Panc1 (cell line): ENCODE measurements around the gene CNTNAP1. TPM values are rescaled to one million over a fixed set of nuclear protein-coding genes. Genes with fewer than 3 reads are reported as not detected.

ENCODE experiments used
- ATAC-seq: fragments of 200-7000 bp; cut with Tn5 transposase; 2 replicates; pipeline ENCODE4 v1.9.1; 2020; ENCODE audit warnings: mild to moderate bottlenecking, moderate library complexity
- BruUV-seq: library from RNA; stranded (reverse); fragments of 400-500 nt; replicated peaks from 2 replicates; lab custom pipeline; 2021; lab: Mats Ljungman, UMichigan
- CTCF ChIA-PET: fragments of 300-600 bp; sonication (Branson Sonifier 250); formaldehyde crosslinking; loops from one replicate; lab custom pipeline; 2022; ENCODE audit warnings: antibody characterized with exemption; lab: Charles Lee
- POLR2A ChIA-PET: fragments of 300-600 bp; sonication (Branson Sonifier 250); formaldehyde crosslinking; loops from one replicate; lab custom pipeline; 2022; ENCODE audit warnings: antibody characterized with exemption; lab: Charles Lee
- DNase-seq: peaks from one replicate; pipeline ENCODE4 v3.0.0-alpha.2; 2010; ENCODE audit warnings: low read depth, low spot score
- H3K27ac ChIP-seq: 2 replicates; pipeline ENCODE4 v1.5.1; 2011; ENCODE audit warnings: mild to moderate bottlenecking, low read length, inconsistent platforms
- H3K27me3 ChIP-seq: fragments of 200-500 bp; sonication (Bioruptor generic); 2 replicates; pipeline ENCODE4 v1.6.0; 2014; ENCODE audit warnings: low read length, inconsistent platforms; ENCODE audit not compliant: control insufficient read depth, insufficient read depth
- H3K36me3 ChIP-seq: fragments of 200-500 bp; sonication (Bioruptor generic); 2 replicates; pipeline ENCODE4 v1.5.1; 2014; ENCODE audit warnings: inconsistent platforms, mild to moderate bottlenecking, low read length, moderate library complexity; ENCODE audit not compliant: control insufficient read depth, insufficient read depth
- H3K4me1 ChIP-seq: 2 replicates; pipeline ENCODE4 v1.5.1; 2011; ENCODE audit warnings: inconsistent platforms, mild to moderate bottlenecking, low read length, moderate library complexity; ENCODE audit not compliant: control insufficient read depth, insufficient read depth
- H3K4me3 ChIP-seq, 2 experiments: 2 replicates each; pipeline ENCODE4 v1.5.1; 2011 to 2012; ENCODE audit warnings: low read depth in 2 of 2, low read length in 2 of 2, mild to moderate bottlenecking in 2 of 2, inconsistent platforms in 1 of 2, moderate library complexity in 1 of 2
- H3K9me3 ChIP-seq: fragments of 200-500 bp; sonication (Bioruptor generic); 2 replicates; pipeline ENCODE4 v1.5.1; 2014; ENCODE audit warnings: low read depth, mild to moderate bottlenecking, inconsistent platforms, low read length, moderate library complexity; ENCODE audit not compliant: control insufficient read depth, insufficient read depth
- CTCF ChIP-seq: fragments of 450-650 bp; IDR thresholded peaks from 2 replicates; pipeline ENCODE4 v1.5.1; 2017; ENCODE audit warnings: mild to moderate bottlenecking
- POLR2AphosphoS5 ChIP-seq: IDR thresholded peaks from 2 replicates; pipeline ENCODE4 v1.6.1; 2012; ENCODE audit warnings: mild to moderate bottlenecking, low read depth, low read length, moderate library complexity
- REST ChIP-seq, 2 experiments: IDR thresholded peaks; 2 replicates each; pipeline ENCODE4 v1.6.1; 2011 to 2012; ENCODE audit warnings: low read depth in 2 of 2, control low read depth in 1 of 2, low read length in 1 of 2, mild to moderate bottlenecking in 1 of 2, moderate library complexity in 1 of 2; ENCODE audit not compliant: insufficient read depth in 1 of 2
- SIN3A ChIP-seq: IDR thresholded peaks from 2 replicates; pipeline ENCODE4 v1.6.1; 2012; ENCODE audit warnings: low read depth, mild to moderate bottlenecking, low read length, moderate library complexity, borderline replicate concordance; ENCODE audit not compliant: insufficient read depth
- TCF7L2 ChIP-seq: IDR thresholded peaks from 2 replicates; pipeline ENCODE4 v1.6.1; 2011; ENCODE audit warnings: mild to moderate bottlenecking, low read depth, low read length, inconsistent platforms
- in situ Hi-C: cut with HindIII; loops from 2 replicates; pipeline ENCODE4 v1.10.0; 2016; ENCODE audit warnings: low sequenced_read_pairs, low pct_unique_long_range_greater_than_20kb
- intact Hi-C: fragments of 100-400 bp; cut with micrococcal nuclease; formaldehyde crosslinking; loops from one replicate; pipeline ENCODE4 v1.10.0; 2022; ENCODE audit not compliant: unreplicated experiment
- total RNA-seq: library from RNA; stranded (reverse); gene quantifications from one replicate; pipeline ENCODE4 v1.2.1, GENCODE V29; 2021; ENCODE audit not compliant: unreplicated experiment

Gene CNTNAP1
- total RNA-seq, 1 experiment from 2014 or later: 20.4 TPM

GRCh38 chr17:42669705-42669976, 12.7 kb upstream of the CNTNAP1 start:
- intact Hi-C loops (no loop called here), in situ Hi-C loops (no loop called here)
- Histone ChIP-seq H3K4me1 (peaks cover 23% of the 10 kb centered on the region), H3K4me3 (no peak overlapping the region), H3K36me3 (no peaks in the 10 kb centered on the region; the same call in 1 of the 2 replicates), H3K27me3 (no peaks in the 10 kb centered on the region), H3K9me3 (no peaks in the 10 kb centered on the region), H3K27ac (no peak overlapping the region; the same call in 1 of the 2 replicates)
- no peak for DNase-seq
- CTCF ChIA-PET: no interaction called here
- POLR2A ChIA-PET: no interaction called here
- TF ChIP-seq TCF7L2 (no peak), REST (IDR thresholded peaks at IDR 0.05; ENCODE audit: insufficient read depth in 1 of 2, low read depth in 2 of 2, low read length in 1 of 2) (no peak), CTCF (no peak), SIN3A (no peak), POLR2AphosphoS5 (no peak)
- no TSS peak for BruUV-seq
- ATAC-seq: no peak

- H3K4me3 ChIP-seq: no peak overlapping the region
- TF ChIP-seq CTCF: no peak
- TF ChIP-seq POLR2AphosphoS5: no peak
- no peak for TF ChIP-seq TCF7L2
- no peak for TF ChIP-seq SIN3A
- no peak for TF ChIP-seq REST (IDR thresholded peaks at IDR 0.05; ENCODE audit: insufficient read depth in 1 of 2, low read depth in 2 of 2, low read length in 1 of 2)
- peaks cover 23% of the 10 kb centered on the region for H3K4me1 ChIP-seq
- BruUV-seq: no TSS peak
- in situ Hi-C loops (no loop called here), intact Hi-C loops (no loop called here)
- CTCF ChIA-PET: no interaction called here
- POLR2A ChIA-PET: interaction anchor here (0.6 kb wide), 1 partner anchor 65 kb away, joined by 6 read pairs; no protein-coding TSS in a partner anchor
- H3K27me3 ChIP-seq: no peaks in the 10 kb centered on the region
- DNase-seq: no peak
- H3K27ac ChIP-seq: no peak overlapping the region
- H3K9me3 ChIP-seq: no peaks in the 10 kb centered on the region
- ATAC-seq: no peak
- no peaks in the 10 kb centered on the region; the same call in 1 of the 2 replicates for H3K36me3 ChIP-seq
These were observed 12.1 kb upstream of the CNTNAP1 start for GRCh38 chr17:42669977-42670788.
